ENCODE results near the gene PDE4D. TPM values are rescaled to one million over a fixed set of nuclear protein-coding genes. Genes with fewer than 3 reads are reported as not detected.

The PDE4D gene
- total and polyA plus RNA-seq, 2 donors = 21.2 to 30.3 TPM

DNA sequence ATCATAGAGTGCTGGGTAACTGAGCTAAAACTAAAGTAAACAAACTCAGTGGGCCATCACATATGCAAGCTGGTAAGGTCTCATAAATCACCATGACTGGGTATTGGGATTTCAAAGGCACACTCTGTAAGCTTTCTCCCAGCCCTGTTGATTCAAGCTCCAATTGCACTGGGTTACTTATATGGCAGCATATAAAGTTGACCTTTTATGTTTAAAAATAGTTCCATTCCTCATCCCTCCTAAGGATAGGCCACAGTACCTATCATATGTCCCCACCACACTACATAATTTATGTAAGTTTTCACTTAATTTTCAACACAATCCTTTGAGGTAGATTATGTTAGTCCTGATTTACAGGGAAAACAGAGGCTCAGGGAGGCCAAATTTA, 872.2 kb downstream of the PDE4D start:
- Histone ChIP-seq H3K36me3 (ENCODE audit: control insufficient read depth in 2 of 2, insufficient read depth in 2 of 2, low read length in 1 of 2) (peaks cover 4 to 11% of the 10 kb centered on the region in 2 donors), H3K27ac (ENCODE audit: low read depth in 1 of 2, low read length in 1 of 2) (no peak overlapping the region), H3K4me1 (ENCODE audit: control insufficient read depth in 2 of 2, insufficient read depth in 2 of 2, low read length in 2 of 2) (no peaks in the 10 kb centered on the region), H3K4me3 (ENCODE audit: low read length in 2 of 2) (no peak overlapping the region), H3K27me3 (ENCODE audit: control insufficient read depth in 2 of 2, insufficient read depth in 1 of 2, low read length in 1 of 2) (no peaks in the 10 kb centered on the region), H3K9me3 (ENCODE audit: control insufficient read depth in 2 of 2, insufficient read depth in 1 of 2, low read length in 1 of 2) (no peaks in the 10 kb centered on the region)
- no peak for DNase-seq (ENCODE audit: low read depth in 6 of 9, low spot score in 9 of 9)

DNA sequence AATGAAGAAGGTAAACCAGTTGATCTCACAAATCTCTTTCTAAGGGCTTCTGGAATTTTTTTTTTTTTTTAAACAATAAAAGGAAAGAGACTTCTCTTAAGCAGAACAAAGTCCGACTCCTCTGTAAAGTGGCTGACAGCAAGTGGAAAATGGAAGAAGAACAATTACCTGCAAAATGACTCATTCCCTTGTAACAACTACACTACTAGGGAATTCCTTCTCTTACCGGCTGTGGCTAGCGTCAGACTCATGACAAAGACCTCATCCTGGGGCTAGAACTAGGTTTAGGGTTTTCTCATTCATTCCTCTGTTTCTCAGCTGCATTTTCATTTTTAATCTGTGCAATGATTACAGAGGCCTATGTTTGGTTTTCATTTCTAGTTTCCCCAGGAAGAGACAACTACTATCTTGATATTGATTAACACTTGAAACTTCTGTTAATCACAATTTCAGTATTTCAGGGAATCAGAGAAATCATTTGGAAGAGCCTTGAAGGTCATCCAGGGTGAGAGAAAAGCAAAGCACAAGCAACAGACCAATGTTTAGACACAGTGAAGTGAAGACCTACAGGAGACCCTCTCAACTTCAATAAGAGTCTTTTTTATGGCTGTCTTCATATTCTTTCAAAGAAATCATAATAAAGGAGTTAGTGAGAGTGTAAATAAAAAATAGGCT, 872.8 kb downstream of the PDE4D start:
- Histone ChIP-seq H3K4me1 (ENCODE audit: control insufficient read depth in 2 of 2, insufficient read depth in 2 of 2, low read length in 2 of 2) (no peaks in the 10 kb centered on the region), H3K27me3 (ENCODE audit: control insufficient read depth in 2 of 2, insufficient read depth in 1 of 2, low read length in 1 of 2) (no peaks in the 10 kb centered on the region), H3K27ac (ENCODE audit: low read depth in 1 of 2, low read length in 1 of 2) (no peak overlapping the region), H3K9me3 (ENCODE audit: control insufficient read depth in 2 of 2, insufficient read depth in 1 of 2, low read length in 1 of 2) (no peaks in the 10 kb centered on the region), H3K36me3 (ENCODE audit: control insufficient read depth in 2 of 2, insufficient read depth in 2 of 2, low read length in 1 of 2) (peaks cover 4 to 10% of the 10 kb centered on the region in 2 donors), H3K4me3 (ENCODE audit: low read length in 2 of 2) (no peak overlapping the region)
- WGBS = 91% methylated on average over 3 of the region's 3 CpGs
- DNase-seq (ENCODE audit: low read depth in 6 of 9, low spot score in 9 of 9) = no peak

DNA sequence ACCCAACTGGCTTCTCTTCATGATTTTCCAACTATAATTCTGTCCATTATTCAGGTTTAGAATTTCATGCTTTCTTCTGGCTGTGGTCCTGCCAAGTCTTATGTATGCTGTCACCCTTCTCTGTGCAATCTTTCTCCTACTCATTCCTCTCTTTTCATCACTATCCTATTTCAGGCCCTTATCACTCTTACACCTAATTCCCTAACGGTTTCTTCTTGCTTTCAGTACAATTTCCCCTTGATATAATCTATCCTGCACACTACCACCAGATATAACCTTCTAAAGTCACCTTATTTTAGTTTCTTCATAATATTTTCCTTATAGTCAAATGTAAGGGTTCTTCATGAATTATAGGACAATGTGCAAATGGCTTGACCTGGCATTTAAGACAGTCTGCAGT, 874.4 kb downstream of the PDE4D start:
- DNase-seq (ENCODE audit: low read depth in 6 of 9, low spot score in 9 of 9) = no peak
- Histone ChIP-seq H3K27me3 (ENCODE audit: control insufficient read depth in 2 of 2, insufficient read depth in 1 of 2, low read length in 1 of 2) (no peaks in the 10 kb centered on the region), H3K27ac (ENCODE audit: low read depth in 1 of 2, low read length in 1 of 2) (no peak overlapping the region), H3K9me3 (ENCODE audit: control insufficient read depth in 2 of 2, insufficient read depth in 1 of 2, low read length in 1 of 2) (no peaks in the 10 kb centered on the region), H3K36me3 (ENCODE audit: control insufficient read depth in 2 of 2, insufficient read depth in 2 of 2, low read length in 1 of 2) (peaks cover 4 to 8% of the 10 kb centered on the region in 2 donors), H3K4me3 (ENCODE audit: low read length in 2 of 2) (no peak overlapping the region), H3K4me1 (ENCODE audit: control insufficient read depth in 2 of 2, insufficient read depth in 2 of 2, low read length in 2 of 2) (no peaks in the 10 kb centered on the region)
- WGBS = 94% methylated on average over 1 of the region's 1 CpG

DNA sequence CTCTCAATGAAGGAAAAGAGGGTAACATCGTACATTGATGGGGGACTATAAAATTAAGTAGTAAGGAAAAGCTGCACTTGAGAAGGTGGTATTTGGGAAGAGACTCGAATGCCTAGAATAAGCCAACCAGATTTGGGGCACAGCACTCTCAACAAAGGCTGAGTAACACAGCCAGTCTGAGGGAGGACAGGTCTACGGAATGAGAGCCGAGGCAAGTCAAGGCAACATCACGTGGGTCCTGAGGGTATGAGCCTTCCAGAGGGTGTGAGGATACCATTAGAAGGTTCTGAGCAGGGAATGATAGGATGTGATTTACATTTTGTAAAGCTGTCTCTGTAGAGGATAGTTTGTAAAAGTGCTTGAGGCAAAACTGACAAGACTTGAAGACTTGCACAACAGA, 876.6 kb downstream of the PDE4D start:
- Histone ChIP-seq H3K36me3 (ENCODE audit: control insufficient read depth in 2 of 2, insufficient read depth in 2 of 2, low read length in 1 of 2) (peaks cover 4 to 8% of the 10 kb centered on the region in 2 donors), H3K4me3 (ENCODE audit: low read length in 2 of 2) (no peak overlapping the region), H3K27me3 (ENCODE audit: control insufficient read depth in 2 of 2, insufficient read depth in 1 of 2, low read length in 1 of 2) (no peaks in the 10 kb centered on the region), H3K4me1 (ENCODE audit: control insufficient read depth in 2 of 2, insufficient read depth in 2 of 2, low read length in 2 of 2) (no peaks in the 10 kb centered on the region), H3K9me3 (ENCODE audit: control insufficient read depth in 2 of 2, insufficient read depth in 1 of 2, low read length in 1 of 2) (no peaks in the 10 kb centered on the region), H3K27ac (ENCODE audit: low read depth in 1 of 2, low read length in 1 of 2) (no peak overlapping the region)
- 99% methylated on average over 5 of the region's 5 CpGs for WGBS
- no peak for DNase-seq (ENCODE audit: low read depth in 6 of 9, low spot score in 9 of 9)

DNA sequence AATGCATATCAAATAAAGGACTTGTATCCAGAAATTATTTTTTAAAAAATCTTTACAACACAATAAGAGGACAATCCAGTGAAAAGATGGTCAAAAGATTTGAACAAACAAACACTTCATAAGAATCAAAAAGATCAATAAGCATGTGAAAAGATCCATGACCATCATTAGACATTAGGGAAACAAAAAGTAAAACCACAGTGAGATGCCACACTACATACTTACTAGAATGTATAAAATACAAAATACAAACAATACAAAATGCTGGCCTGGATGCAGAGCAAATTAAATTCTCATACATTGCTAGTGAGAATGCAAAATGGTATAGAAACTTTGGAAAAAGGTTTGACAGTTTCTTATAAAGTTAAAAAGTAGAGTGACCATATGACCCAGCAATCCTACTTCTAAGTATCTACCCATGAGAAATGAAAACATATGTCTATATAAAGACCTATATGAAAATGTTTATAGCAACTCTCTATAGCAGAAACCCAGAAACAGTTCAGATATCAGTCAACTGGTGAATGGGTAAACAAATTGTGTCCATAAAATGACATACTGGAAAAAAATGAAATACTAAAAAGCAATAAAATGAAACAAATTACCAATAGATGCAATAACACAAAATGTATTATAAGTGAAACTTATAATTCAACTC, 884.6 kb downstream of the PDE4D start:
- Histone ChIP-seq H3K27me3 (ENCODE audit: control insufficient read depth in 2 of 2, insufficient read depth in 1 of 2, low read length in 1 of 2) (no peaks in the 10 kb centered on the region), H3K27ac (ENCODE audit: low read depth in 1 of 2, low read length in 1 of 2) (no peak overlapping the region), H3K4me1 (ENCODE audit: control insufficient read depth in 2 of 2, insufficient read depth in 2 of 2, low read length in 2 of 2) (no peaks in the 10 kb centered on the region), H3K4me3 (ENCODE audit: low read length in 2 of 2) (no peak overlapping the region), H3K36me3 (ENCODE audit: control insufficient read depth in 2 of 2, insufficient read depth in 2 of 2, low read length in 1 of 2) (peaks cover 0 to 3% of the 10 kb centered on the region in 2 donors), H3K9me3 (ENCODE audit: control insufficient read depth in 2 of 2, insufficient read depth in 1 of 2, low read length in 1 of 2) (peaks cover 0 to 4% of the 10 kb centered on the region in 2 donors)
- DNase-seq (ENCODE audit: low read depth in 6 of 9, low spot score in 9 of 9) = no peak

DNA sequence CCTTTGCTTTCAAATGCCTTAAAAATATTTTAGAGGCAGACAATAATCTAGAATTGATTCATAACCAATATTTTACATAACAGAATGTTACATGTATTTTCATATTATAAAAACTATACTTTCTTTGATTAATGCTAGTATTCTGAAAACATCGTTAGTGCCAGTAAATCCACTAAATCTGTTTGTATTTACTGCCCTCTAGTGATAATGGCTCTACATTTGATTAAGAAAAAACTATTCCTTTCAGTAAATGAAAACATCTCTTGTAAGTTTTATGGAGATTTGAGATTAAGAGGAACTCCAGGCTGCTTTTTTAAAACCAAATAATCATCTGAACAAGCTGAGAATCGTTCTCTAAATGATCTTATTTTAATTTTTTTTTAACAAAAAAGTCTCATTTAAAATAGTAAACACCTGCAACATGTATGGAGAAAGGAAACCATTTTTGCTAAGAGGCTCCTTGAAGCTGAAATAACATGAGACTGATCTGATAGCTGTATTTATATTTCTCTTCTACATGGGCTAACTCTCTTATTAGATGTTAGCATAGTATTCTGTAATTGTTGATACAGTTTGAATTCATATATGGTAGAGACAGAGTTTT, 886.0 kb downstream of the PDE4D start:
- DNase-seq (ENCODE audit: low read depth in 6 of 9, low spot score in 9 of 9) = peak in 1 of 9 donors; percentile 38

DNA sequence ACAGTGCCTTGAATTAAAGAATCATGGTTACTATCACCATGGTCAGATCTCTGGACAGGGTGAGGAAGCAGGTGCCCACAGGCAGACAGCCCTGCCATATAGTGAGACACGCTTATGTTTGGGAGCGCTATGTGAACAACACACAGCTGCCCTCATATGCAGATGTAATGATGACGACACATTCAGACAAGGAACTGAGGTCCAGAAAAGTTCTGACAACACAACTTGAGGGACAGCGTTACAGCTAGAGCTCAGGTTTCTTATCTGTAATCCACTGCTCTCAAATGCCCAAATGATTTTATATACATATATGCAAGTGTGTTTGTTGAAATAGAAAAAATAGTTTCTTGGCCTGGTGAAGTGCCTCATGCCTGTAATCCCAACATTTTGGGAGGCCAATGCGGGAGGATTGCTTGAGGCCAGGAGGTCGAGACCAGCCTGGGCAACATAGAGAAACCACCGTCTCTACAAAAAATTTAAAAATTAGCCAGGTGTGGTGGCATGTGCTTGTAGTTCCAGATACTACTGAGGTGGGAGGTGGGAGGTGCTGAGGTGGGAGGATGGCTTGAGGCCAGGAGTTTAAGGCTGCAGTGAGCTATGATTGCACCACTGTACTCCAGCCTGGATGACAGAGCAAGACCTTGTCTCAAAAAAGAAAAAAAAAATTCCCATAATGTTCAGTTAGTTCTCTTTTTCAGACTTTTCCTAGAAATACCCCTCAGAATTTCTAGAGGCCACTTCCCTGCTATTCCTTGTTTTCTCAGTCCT, 887.4 kb downstream of the PDE4D start:
- no peak for DNase-seq (ENCODE audit: low read depth in 6 of 9, low spot score in 9 of 9)
- no peak overlapping the region for H3K4me3 ChIP-seq (ENCODE audit: low read length in 2 of 2)
- no peaks in the 10 kb centered on the region for H3K27me3 ChIP-seq (ENCODE audit: control insufficient read depth in 2 of 2, insufficient read depth in 1 of 2, low read length in 1 of 2)
- 97% methylated on average over 7 of the region's 7 CpGs for WGBS
- H3K9me3 ChIP-seq (ENCODE audit: control insufficient read depth in 2 of 2, insufficient read depth in 1 of 2, low read length in 1 of 2) = peaks cover 0 to 4% of the 10 kb centered on the region in 2 donors
- no peaks in the 10 kb centered on the region for H3K4me1 ChIP-seq (ENCODE audit: control insufficient read depth in 2 of 2, insufficient read depth in 2 of 2, low read length in 2 of 2)
- peaks cover 3% of the 10 kb centered on the region in 2 donors for H3K36me3 ChIP-seq (ENCODE audit: control insufficient read depth in 2 of 2, insufficient read depth in 2 of 2, low read length in 1 of 2)
- H3K27ac ChIP-seq (ENCODE audit: low read depth in 1 of 2, low read length in 1 of 2) = no peak overlapping the region

More for the DNA sequence above, 886.0 kb downstream of the PDE4D start:
- H3K4me3 ChIP-seq (ENCODE audit: low read length in 2 of 2) = no peak overlapping the region
- no peak overlapping the region for H3K27ac ChIP-seq (ENCODE audit: low read depth in 1 of 2, low read length in 1 of 2)
- peaks cover 3% of the 10 kb centered on the region in 2 donors for H3K36me3 ChIP-seq (ENCODE audit: control insufficient read depth in 2 of 2, insufficient read depth in 2 of 2, low read length in 1 of 2)
- H3K27me3 ChIP-seq (ENCODE audit: control insufficient read depth in 2 of 2, insufficient read depth in 1 of 2, low read length in 1 of 2) = no peaks in the 10 kb centered on the region
- peaks cover 0 to 4% of the 10 kb centered on the region in 2 donors for H3K9me3 ChIP-seq (ENCODE audit: control insufficient read depth in 2 of 2, insufficient read depth in 1 of 2, low read length in 1 of 2)
- H3K4me1 ChIP-seq (ENCODE audit: control insufficient read depth in 2 of 2, insufficient read depth in 2 of 2, low read length in 2 of 2) = no peaks in the 10 kb centered on the region
- 22% methylated on average over 2 of the region's 2 CpGs for WGBS

DNA sequence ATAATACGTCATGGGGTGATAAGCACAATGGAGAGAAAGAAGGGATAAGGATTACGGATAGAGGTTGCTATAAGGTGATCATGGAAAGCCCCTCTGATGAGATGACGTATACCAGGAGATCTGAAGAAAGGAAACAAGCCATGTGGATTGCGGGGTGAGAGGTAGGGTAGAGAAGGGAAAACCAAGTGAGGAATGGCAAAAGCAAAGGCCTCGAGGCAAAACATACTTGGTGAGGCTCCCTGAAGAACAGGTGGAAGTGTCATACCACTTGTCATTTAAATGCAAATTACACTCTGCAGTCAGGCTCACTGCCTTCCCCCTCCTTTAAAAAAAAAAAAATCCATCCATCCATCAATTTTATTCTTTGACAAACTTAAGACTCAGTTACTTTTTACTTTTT, 889.9 kb downstream of the PDE4D start:
- no peaks in the 10 kb centered on the region for H3K27me3 ChIP-seq (ENCODE audit: control insufficient read depth in 2 of 2, insufficient read depth in 1 of 2, low read length in 1 of 2)
- no peaks in the 10 kb centered on the region for H3K9me3 ChIP-seq (ENCODE audit: control insufficient read depth in 2 of 2, insufficient read depth in 1 of 2, low read length in 1 of 2)
- no peak overlapping the region for H3K27ac ChIP-seq (ENCODE audit: low read depth in 1 of 2, low read length in 1 of 2)
- WGBS = 95% methylated on average over 5 of the region's 5 CpGs
- peaks cover 3 to 6% of the 10 kb centered on the region in 2 donors for H3K36me3 ChIP-seq (ENCODE audit: control insufficient read depth in 2 of 2, insufficient read depth in 2 of 2, low read length in 1 of 2)
- no peaks in the 10 kb centered on the region for H3K4me1 ChIP-seq (ENCODE audit: control insufficient read depth in 2 of 2, insufficient read depth in 2 of 2, low read length in 2 of 2)
- no peak for DNase-seq (ENCODE audit: low read depth in 6 of 9, low spot score in 9 of 9)
- H3K4me3 ChIP-seq (ENCODE audit: low read length in 2 of 2) = no peak overlapping the region

DNA sequence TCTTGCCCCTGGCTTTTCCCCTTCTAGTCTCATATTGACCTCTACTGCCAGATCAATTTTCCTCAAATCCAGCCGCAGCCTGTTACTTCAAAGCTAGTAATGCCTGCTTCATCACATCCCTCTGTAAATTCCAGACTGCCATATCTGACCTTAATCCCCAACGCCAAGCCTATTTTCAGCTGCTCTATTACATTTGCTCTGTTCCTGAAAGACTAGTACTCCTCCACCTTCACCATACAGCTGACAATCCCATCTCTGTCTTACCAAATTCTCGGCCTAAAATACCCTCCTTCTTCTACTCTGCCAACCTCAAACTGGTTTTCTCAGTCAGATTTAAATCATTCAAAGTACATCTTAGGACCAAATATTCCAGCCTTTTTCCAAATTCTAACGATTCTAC, 890.4 kb downstream of the PDE4D start:
- no peak for DNase-seq (ENCODE audit: low read depth in 6 of 9, low spot score in 9 of 9)
- Histone ChIP-seq H3K27me3 (ENCODE audit: control insufficient read depth in 2 of 2, insufficient read depth in 1 of 2, low read length in 1 of 2) (no peaks in the 10 kb centered on the region), H3K4me1 (ENCODE audit: control insufficient read depth in 2 of 2, insufficient read depth in 2 of 2, low read length in 2 of 2) (no peaks in the 10 kb centered on the region), H3K27ac (ENCODE audit: low read depth in 1 of 2, low read length in 1 of 2) (no peak overlapping the region), H3K36me3 (ENCODE audit: control insufficient read depth in 2 of 2, insufficient read depth in 2 of 2, low read length in 1 of 2) (peaks cover 3 to 6% of the 10 kb centered on the region in 2 donors), H3K4me3 (ENCODE audit: low read length in 2 of 2) (no peak overlapping the region), H3K9me3 (ENCODE audit: control insufficient read depth in 2 of 2, insufficient read depth in 1 of 2, low read length in 1 of 2) (no peaks in the 10 kb centered on the region)
- 97% methylated on average over 4 of the region's 4 CpGs for WGBS
